Gastroesophageal sphincter (tissue), 4 donors: ENCODE measurements around the gene TCF12. TPM values are rescaled to one million over a fixed set of nuclear protein-coding genes. Genes with fewer than 3 reads are reported as not detected.

Source experiments
- ATAC-seq: fragments of 150-250 bp; one replicate; pipeline ENCODE4 v1.9.1; 2016; ENCODE audit warnings: mild to moderate bottlenecking, moderate library complexity
- H3K27ac ChIP-seq, 4 donors: fragments of 200-600 bp; sonication (generic) in 3 of 4; 1 replicate in 3 of 4; 2 replicates in 1 of 4; pipeline ENCODE4 v1.5.1; 2016 to 2019
- H3K27me3 ChIP-seq: fragments of 200-600 bp; sonication (generic); one replicate; pipeline ENCODE4 v1.5.1; 2019
- H3K36me3 ChIP-seq, 2 donors: fragments of 200-600 bp; sonication (generic); one replicate each; pipeline ENCODE4 v1.5.1; 2019; ENCODE audit warnings: control low read depth in 1 of 2
- H3K4me1 ChIP-seq, 3 donors: fragments of 200-600 bp; sonication (generic); 1 replicate in 2 of 3; 2 replicates in 1 of 3; pipeline ENCODE4 v1.5.1; 2016 to 2019; ENCODE audit warnings: control low read depth in 2 of 3
- H3K4me3 ChIP-seq, 2 donors: fragments of 200-600 bp; sonication (generic); one replicate each; pipeline ENCODE4 v1.5.1; 2019; ENCODE audit warnings: mild to moderate bottlenecking in 1 of 2, moderate library complexity in 1 of 2
- H3K9me3 ChIP-seq, 3 donors: fragments of 200-600 bp; sonication (generic); one replicate each; pipeline ENCODE4 v1.5.1; 2017 to 2019; ENCODE audit warnings: control low read depth in 2 of 3
- EP300 ChIP-seq: sonication (generic); formaldehyde crosslinking; IDR thresholded peaks from one replicate; pipeline ENCODE4 v1.6.1; 2017; ENCODE audit warnings: antibody characterized with exemption, mild to moderate bottlenecking
- POLR2A ChIP-seq, 2 donors: fragments of 450-650 bp; IDR thresholded peaks; one replicate each; pipeline ENCODE4 v1.6.1; 2017; ENCODE audit warnings: antibody characterized with exemption in 2 of 2, mild to moderate bottlenecking in 2 of 2, moderate library complexity in 1 of 2
- POLR2AphosphoS5 ChIP-seq: sonication (generic); formaldehyde crosslinking; IDR thresholded peaks from one replicate; pipeline ENCODE4 v1.6.1; 2017; ENCODE audit warnings: antibody characterized with exemption
- WGBS, 2 donors: methylation state at CpG; one replicate each; pipeline ENCODE4 v1.1.5; 2018; ENCODE audit warnings: low coverage in 1 of 2; 5-methylcytosine and 5-hydroxymethylcytosine counted together
- total RNA-seq, 4 donors: library from RNA; depleted of rRNA; stranded (reverse); fragments of >200 nt; gene quantifications; one replicate each; pipeline ENCODE4 v1.1.0, GENCODE V29; 2016
- TF ChIP-seq, protein P1 (sequence below), 4 experiments: fragments of 200-600 bp in 2 of 4; fragments of 450-650 bp in 2 of 4; sonication (generic) in 1 of 4; IDR thresholded peaks; one replicate each; pipeline ENCODE4 v1.5.1; 2017 to 2019; ENCODE audit warnings: antibody characterized with exemption in 4 of 4, mild to moderate bottlenecking in 2 of 4, moderate library complexity in 2 of 4

The TCF12 gene
- total RNA-seq, 4 donors from 2014 or later, result 78.1 to 194 (median 154) TPM

DNA sequence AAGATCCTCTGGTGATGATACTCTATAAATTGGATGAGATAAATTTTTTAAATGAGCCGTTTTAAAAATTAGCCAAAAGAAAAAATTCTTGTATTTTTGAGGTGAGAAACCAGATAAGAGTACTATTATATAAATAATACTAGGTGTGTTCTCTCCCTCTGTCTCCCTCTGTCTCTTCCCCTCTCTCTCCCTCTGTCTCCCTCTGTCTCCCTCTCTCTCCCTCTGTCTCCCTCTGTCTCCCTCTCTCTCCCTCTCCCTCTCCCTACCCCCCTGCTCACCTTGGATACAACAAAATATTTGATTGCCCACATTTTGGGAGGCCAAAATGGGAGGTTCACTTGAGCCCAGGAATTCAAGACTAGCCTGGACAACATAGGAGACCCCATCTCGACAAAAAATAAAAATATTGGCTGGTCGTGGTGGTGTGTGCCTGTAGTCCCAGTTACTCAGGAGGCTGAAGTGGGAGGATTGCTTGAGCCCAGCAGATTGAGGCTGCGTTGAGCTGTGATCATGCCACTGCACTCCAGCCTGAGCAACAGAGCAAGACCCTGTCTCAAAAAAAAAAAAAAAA, 168.5 kb downstream of the TCF12 start:
- Histone ChIP-seq H3K4me3 (no peak overlapping the region), H3K27ac (no peak overlapping the region), H3K27me3 (no peaks in the 10 kb centered on the region), H3K4me1 (peaks cover 0 to 25% (median 1%) of the 10 kb centered on the region in 3 donors), H3K9me3 (no peaks in the 10 kb centered on the region), H3K36me3 (no peaks in the 10 kb centered on the region)
- WGBS, 2 donors, result 96 to 100% methylated on average over 3 to 4 of the region's 4 CpGs
- ATAC-seq, result no peak
- TF ChIP-seq POLR2AphosphoS5, result no peak
- TF ChIP-seq, protein P1, sequence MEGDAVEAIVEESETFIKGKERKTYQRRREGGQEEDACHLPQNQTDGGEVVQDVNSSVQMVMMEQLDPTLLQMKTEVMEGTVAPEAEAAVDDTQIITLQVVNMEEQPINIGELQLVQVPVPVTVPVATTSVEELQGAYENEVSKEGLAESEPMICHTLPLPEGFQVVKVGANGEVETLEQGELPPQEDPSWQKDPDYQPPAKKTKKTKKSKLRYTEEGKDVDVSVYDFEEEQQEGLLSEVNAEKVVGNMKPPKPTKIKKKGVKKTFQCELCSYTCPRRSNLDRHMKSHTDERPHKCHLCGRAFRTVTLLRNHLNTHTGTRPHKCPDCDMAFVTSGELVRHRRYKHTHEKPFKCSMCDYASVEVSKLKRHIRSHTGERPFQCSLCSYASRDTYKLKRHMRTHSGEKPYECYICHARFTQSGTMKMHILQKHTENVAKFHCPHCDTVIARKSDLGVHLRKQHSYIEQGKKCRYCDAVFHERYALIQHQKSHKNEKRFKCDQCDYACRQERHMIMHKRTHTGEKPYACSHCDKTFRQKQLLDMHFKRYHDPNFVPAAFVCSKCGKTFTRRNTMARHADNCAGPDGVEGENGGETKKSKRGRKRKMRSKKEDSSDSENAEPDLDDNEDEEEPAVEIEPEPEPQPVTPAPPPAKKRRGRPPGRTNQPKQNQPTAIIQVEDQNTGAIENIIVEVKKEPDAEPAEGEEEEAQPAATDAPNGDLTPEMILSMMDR (IDR thresholded peaks at IDR 0.05), result no peak
- TF ChIP-seq POLR2A (IDR thresholded peaks at IDR 0.05), result no peak
- TF ChIP-seq EP300, result no peak

DNA sequence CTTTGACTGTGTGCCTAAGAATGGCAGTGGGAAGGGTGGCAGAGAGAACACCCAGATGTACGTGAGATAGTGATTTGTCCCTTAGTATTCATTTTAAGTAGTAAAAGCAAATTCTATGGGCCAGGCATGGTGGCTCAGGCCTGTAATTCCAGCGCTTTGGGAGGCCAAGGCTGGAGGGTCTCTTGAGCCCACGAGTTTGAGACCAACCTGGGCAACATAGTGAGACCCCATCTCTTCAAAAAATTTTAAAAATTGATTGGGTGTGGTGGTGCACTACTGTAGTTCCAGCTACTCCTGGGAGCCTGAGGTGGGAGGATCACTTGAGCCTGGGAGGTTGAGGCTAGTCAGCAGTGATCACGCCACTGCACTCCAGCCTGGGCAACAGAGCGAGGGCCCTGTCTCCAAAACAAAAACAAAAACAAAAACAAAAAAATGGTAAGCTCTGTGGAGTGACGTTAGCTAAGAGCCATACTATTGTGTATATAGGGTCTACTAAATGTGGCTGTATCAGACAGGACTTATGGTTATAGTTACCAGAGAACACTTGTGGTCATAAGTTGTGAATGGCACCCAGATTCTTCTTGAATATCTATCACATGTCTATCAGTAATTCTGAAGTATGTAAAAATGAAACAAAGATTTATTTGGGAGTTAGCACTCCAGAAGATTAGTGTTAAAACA, 171.5 kb downstream of the TCF12 start:
- Histone ChIP-seq H3K36me3 (peaks cover 0 to 4% of the 10 kb centered on the region in 2 donors), H3K27me3 (no peaks in the 10 kb centered on the region), H3K9me3 (no peaks in the 10 kb centered on the region), H3K27ac (no peak overlapping the region), H3K4me3 (no peak overlapping the region), H3K4me1 (peaks cover 0 to 9% (median 0%) of the 10 kb centered on the region in 3 donors)
- ATAC-seq, result no peak
- WGBS, 2 donors, result 96% methylated on average over 6 of the region's 6 CpGs; no CpG with 5 or more reads in 1 of the 2 donors
- TF ChIP-seq EP300 (no peak), POLR2A (IDR thresholded peaks at IDR 0.05) (no peak), POLR2AphosphoS5 (no peak)
- TF ChIP-seq, protein P1 (IDR thresholded peaks at IDR 0.05), result no peak

DNA sequence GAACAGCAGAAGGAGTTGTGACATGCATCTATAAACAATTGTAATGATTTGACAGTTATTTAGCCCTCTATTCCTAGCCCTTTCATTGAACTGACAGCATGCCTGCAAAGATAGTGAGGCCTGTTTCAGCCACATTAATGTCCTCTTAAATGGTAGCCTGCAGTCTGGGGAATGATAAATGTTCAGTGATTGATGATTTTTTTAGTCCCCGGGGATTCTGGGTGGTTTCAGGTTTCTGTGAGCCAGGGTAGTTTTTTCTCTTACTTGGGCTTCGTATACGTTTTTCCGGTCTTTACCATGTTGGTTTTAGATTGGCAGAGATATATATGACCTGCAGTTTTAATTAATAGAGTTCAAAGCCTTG, 172.0 kb downstream of the TCF12 start:
- Histone ChIP-seq H3K4me3 (no peak overlapping the region), H3K36me3 (peaks cover 0 to 4% of the 10 kb centered on the region in 2 donors), H3K4me1 (peaks cover 0 to 9% (median 0%) of the 10 kb centered on the region in 3 donors), H3K27me3 (no peaks in the 10 kb centered on the region), H3K27ac (no peak overlapping the region), H3K9me3 (no peaks in the 10 kb centered on the region)
- ATAC-seq, result no peak
- WGBS, 2 donors, result 68 to 69% methylated on average over 4 of the region's 4 CpGs
- no peak for TF ChIP-seq POLR2AphosphoS5

DNA sequence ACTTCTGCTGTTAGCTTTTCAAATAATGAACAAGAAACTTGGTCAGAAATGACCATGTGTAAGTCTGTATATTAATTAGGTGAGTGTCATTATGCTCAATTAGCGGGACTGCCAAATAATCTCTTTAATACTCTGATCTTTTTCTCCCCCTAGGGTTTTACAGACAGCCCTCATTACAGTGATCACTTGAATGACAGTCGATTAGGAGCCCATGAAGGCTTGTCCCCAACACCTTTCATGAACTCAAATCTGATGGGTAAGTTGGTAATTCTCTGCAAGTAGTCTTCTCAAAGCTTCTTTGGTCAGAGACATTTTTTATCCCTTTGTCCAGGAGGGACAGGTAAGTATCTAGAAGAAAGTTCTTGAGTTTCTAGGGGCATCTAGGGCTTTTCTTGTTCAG, 173.2 kb downstream of the TCF12 start:
- Histone ChIP-seq H3K36me3 (peaks cover 0 to 4% of the 10 kb centered on the region in 2 donors), H3K27me3 (no peaks in the 10 kb centered on the region), H3K9me3 (no peaks in the 10 kb centered on the region), H3K27ac (no peak overlapping the region), H3K4me1 (peaks cover 0 to 9% (median 0%) of the 10 kb centered on the region in 3 donors), H3K4me3 (no peak overlapping the region)
- TF ChIP-seq EP300 (no peak), POLR2AphosphoS5 (no peak), POLR2A (IDR thresholded peaks at IDR 0.05) (no peak)
- TF ChIP-seq, protein P1 (IDR thresholded peaks at IDR 0.05), result no peak
- ATAC-seq, result no peak
- WGBS, 2 donors, result 94 to 96% methylated on average over 2 of the region's 2 CpGs

DNA sequence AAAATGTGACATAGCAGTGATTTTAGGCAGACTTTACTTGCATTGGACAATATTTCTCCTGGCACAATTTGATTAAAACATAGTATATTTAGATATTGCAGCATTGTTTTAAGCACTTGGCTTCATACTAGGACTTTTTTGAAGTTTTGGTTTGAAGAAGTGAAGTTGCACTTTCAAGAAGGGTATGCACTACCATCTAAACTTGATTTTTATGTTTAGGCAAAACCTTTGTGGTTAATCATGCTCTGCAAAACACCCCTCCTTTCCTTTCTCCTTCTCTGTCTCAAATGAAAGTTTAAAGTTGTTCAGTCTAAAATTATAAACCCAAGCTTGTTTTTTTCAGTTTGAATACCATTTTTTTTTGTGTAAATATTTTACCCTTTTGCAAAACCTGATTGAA, 173.8 kb downstream of the TCF12 start:
- H3K4me3 ChIP-seq, result no peak overlapping the region
- H3K27me3 ChIP-seq, result no peaks in the 10 kb centered on the region
- ATAC-seq, result no peak
- H3K4me1 ChIP-seq, result peaks cover 0 to 9% (median 0%) of the 10 kb centered on the region in 3 donors
- no peak overlapping the region for H3K27ac ChIP-seq
- TF ChIP-seq EP300, result no peak
- no peak for TF ChIP-seq POLR2A (IDR thresholded peaks at IDR 0.05)
- H3K36me3 ChIP-seq, result peaks cover 0 to 4% of the 10 kb centered on the region in 2 donors
- no peaks in the 10 kb centered on the region for H3K9me3 ChIP-seq
